Mucosa of descending colon (tissue), 3 donors: ENCODE results near the gene MACF1. TPM values are rescaled to one million over a fixed set of nuclear protein-coding genes. Genes with fewer than 3 reads are reported as not detected.

Source experiments
- ATAC-seq: fragments of 200-7000 bp; cut with Tn5 transposase; one replicate; pipeline ENCODE4 v1.9.1; 2020; ENCODE audit warnings: mild to moderate bottlenecking, moderate library complexity
- DNase-seq, 3 donors: peaks; one replicate each; pipeline ENCODE4 v3.0.0-alpha.2; 2020
- H3K36me3 ChIP-seq: fragments of 200-600 bp; one replicate; pipeline ENCODE4 v1.8.0; 2021; ENCODE audit warnings: low read depth, mild to moderate bottlenecking
- H3K4me1 ChIP-seq: fragments of 200-600 bp; one replicate; pipeline ENCODE4 v1.8.0; 2021; ENCODE audit warnings: low read depth, mild to moderate bottlenecking
- H3K4me3 ChIP-seq: fragments of 200-600 bp; one replicate; pipeline ENCODE4 v1.8.0; 2021; ENCODE audit warnings: mild to moderate bottlenecking
- H3K9me3 ChIP-seq: fragments of 200-600 bp; one replicate; pipeline ENCODE4 v1.8.0; 2021; ENCODE audit warnings: mild to moderate bottlenecking
- CTCF ChIP-seq: fragments of 200-600 bp; IDR thresholded peaks from one replicate; pipeline ENCODE4 v1.8.0; 2022; ENCODE audit warnings: antibody characterized with exemption, mild to moderate bottlenecking
- intact Hi-C, 2 donors: fragments of 100-400 bp; cut with DNase I in 1 of 2; cut with micrococcal nuclease in 1 of 2; formaldehyde crosslinking; loops; one replicate each; pipeline versions ENCODE4 v1.11.0 to v1.11.1; 2022; cut with DNase I, micrococcal nuclease
- total RNA-seq, 3 donors: library from RNA; stranded (reverse); fragmentation: NEBNext Ultra II Directional in 2 of 3; extraction: Animal tissue kit (Norgen Biotek cat#: 25700) in 2 of 3; gene quantifications; one replicate each; pipeline versions ENCODE4 v1.2.1 to v1.2.4, GENCODE V29; 2021 to 2023
- donor health status: DM: no; HTN: no; CAD: no; lungs with moderate emphysema.
- donor health status: DM: no; HTN: no; CAD: no.
- donor health status: DM: no; HTN: yes; CAD: no.

Gene MACF1
- total RNA-seq, 3 donors from 2014 or later: 146 to 362 (median 156) TPM

- no peak for TF ChIP-seq CTCF
- intact Hi-C loops: no loop called here
- ATAC-seq (no peak), DNase-seq (no peak)
- Histone ChIP-seq H3K9me3 (no peaks in the 10 kb centered on the region), H3K4me1 (no peaks in the 10 kb centered on the region), H3K36me3 (peaks cover 14% of the 10 kb centered on the region), H3K4me3 (no peak overlapping the region)
Observed at GRCh38 chr1:39354572-39354971, 150.1 kb downstream of the MACF1 start.

GRCh38 chr1:39358491-39358890, 154.0 kb downstream of the MACF1 start:
- intact Hi-C loops: no loop called here
- no peaks in the 10 kb centered on the region for H3K36me3 ChIP-seq

GRCh38 chr1:39359028-39359570, 154.6 kb downstream of the MACF1 start:
- no peak for TF ChIP-seq CTCF
- H3K4me3 ChIP-seq: no peak overlapping the region
- intact Hi-C loops: no loop called here
- ATAC-seq (no peak), DNase-seq (no peak)
- H3K36me3 ChIP-seq: no peaks in the 10 kb centered on the region
- no peaks in the 10 kb centered on the region for H3K4me1 ChIP-seq
- no peaks in the 10 kb centered on the region for H3K9me3 ChIP-seq

More at GRCh38 chr1:39358491-39358890, 154.0 kb downstream of the MACF1 start:
- ATAC-seq (no peak), DNase-seq (no peak)
- Histone ChIP-seq H3K9me3 (no peaks in the 10 kb centered on the region), H3K4me1 (no peaks in the 10 kb centered on the region), H3K4me3 (no peak overlapping the region)
- TF ChIP-seq CTCF: no peak

- Histone ChIP-seq H3K36me3 (no peaks in the 10 kb centered on the region), H3K4me1 (no peaks in the 10 kb centered on the region), H3K9me3 (no peaks in the 10 kb centered on the region), H3K4me3 (no peak overlapping the region)
- no peak for TF ChIP-seq CTCF
- intact Hi-C loops: no loop called here
- ATAC-seq (no peak), DNase-seq (no peak)
Observed at GRCh38 chr1:39360731-39361130, 156.2 kb downstream of the MACF1 start.

- Histone ChIP-seq H3K36me3 (no peaks in the 10 kb centered on the region), H3K4me3 (no peak overlapping the region), H3K9me3 (no peaks in the 10 kb centered on the region), H3K4me1 (no peaks in the 10 kb centered on the region)
- no peak for DNase-seq
- no peak for ATAC-seq
- intact Hi-C loops: no loop called here
- no peak for TF ChIP-seq CTCF
Observed at GRCh38 chr1:39361446-39361845, 157.0 kb downstream of the MACF1 start.

- Histone ChIP-seq H3K4me1 (no peaks in the 10 kb centered on the region), H3K9me3 (no peaks in the 10 kb centered on the region), H3K36me3 (no peaks in the 10 kb centered on the region), H3K4me3 (no peak overlapping the region)
- ATAC-seq (no peak), DNase-seq (no peak)
- no peak for TF ChIP-seq CTCF
- intact Hi-C loops: no loop called here
Observed at GRCh38 chr1:39363267-39363666, 158.8 kb downstream of the MACF1 start.
